TTC549 (cell line): ENCODE results near the gene CNTNAP1.

ENCODE experiments used
- FAIRE-seq: peaks from 2 replicates; lab custom pipeline; 2012; peaks lifted over from hg19 to GRCh38; lab: Jason Lieb, UNC

CNTNAP1 gene

DNA sequence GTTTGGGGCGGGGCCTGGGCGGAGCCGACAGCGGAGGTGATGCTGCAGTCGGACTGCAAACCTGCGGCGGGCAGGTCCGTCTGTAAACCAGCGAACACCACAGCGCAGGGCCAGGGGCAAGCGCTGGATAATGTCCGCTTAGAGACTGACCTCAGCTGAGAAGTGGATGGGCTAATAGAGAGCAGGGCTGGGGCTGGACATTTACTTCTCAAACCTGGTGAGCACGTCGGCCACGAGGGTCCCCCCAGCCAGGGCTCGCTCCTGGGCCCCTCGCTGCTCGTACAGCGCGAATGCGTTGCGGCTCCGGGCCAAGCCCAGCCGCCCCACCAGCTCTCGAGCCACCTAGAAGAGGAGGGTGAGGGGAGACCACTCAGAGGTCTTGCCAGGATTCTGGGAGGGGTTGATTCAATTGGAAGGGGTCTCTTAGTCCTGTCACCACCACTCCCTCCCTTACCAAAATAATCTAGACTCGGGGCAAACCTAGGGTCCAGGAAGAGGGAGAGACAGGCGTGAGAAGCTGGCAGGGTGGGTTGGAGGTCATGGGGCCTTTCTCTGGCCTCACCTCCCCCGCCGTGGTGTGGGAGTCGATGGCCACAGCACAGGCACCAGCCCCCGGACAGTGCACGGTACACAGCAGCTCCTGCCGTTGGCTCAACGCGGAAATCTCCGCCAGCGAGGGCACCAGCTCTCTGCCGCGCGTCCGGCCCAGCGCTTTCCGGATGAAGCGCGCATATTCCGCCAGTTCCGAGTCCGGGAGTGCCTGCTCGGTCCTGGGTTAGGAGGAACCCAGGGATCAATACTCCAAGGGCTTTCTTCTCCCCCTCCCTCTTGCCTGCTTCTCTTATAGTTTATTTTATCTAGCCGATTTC lies 11.3 kb upstream of the CNTNAP1 start:
- FAIRE-seq, result no peak

DNA sequence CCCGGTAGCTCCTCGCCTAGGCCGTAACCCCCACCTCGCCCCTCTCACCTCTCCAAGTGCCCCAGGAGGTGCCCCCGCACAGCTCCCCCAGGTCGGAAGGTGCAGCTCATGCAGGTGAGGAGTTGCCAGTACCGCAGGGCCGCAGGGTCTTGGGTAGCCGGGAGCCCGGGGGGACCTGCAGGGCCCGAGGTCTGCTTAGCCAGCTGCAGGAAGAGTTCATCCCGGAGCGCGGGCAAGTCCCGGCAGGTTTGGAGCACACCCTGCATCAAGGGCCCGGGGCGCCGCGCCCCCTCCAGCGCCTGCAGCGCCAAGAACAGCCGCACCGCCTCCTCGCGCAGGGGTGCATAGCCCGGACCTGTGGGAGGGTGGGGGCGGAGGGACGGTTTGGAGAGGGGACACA lies 10.3 kb upstream of the CNTNAP1 start:
- no peak for FAIRE-seq

DNA sequence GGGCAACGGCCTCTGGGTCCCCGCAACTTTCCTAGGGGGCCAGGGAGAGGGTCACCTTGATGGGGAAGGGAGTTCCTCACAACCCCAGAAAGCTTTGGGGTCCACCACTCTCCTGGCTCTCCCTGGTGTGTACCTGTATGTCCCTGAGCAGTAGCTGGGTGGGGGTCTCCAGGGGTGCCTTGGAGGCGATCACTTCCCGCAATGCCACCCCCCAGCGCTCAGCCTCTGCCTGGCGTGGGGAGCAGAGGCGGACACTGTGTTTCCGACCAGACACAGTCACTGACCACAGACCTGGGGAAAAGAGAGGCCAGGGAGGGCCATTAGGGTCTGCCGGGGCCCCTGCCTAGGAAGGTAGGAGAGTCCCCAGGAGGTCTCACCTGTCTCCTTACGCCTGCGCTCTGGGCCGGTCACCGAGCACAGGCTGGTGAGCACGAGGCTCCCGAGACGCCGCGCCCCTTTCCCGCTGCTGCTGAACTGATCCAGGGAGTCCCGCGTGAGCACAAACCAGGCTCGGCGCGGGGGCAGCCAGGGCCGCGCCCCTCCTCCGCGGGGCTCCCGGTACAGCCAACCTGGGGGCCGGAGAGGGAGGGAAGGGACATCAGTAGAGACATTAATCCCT lies 9.0 kb upstream of the CNTNAP1 start:
- no peak for FAIRE-seq

DNA sequence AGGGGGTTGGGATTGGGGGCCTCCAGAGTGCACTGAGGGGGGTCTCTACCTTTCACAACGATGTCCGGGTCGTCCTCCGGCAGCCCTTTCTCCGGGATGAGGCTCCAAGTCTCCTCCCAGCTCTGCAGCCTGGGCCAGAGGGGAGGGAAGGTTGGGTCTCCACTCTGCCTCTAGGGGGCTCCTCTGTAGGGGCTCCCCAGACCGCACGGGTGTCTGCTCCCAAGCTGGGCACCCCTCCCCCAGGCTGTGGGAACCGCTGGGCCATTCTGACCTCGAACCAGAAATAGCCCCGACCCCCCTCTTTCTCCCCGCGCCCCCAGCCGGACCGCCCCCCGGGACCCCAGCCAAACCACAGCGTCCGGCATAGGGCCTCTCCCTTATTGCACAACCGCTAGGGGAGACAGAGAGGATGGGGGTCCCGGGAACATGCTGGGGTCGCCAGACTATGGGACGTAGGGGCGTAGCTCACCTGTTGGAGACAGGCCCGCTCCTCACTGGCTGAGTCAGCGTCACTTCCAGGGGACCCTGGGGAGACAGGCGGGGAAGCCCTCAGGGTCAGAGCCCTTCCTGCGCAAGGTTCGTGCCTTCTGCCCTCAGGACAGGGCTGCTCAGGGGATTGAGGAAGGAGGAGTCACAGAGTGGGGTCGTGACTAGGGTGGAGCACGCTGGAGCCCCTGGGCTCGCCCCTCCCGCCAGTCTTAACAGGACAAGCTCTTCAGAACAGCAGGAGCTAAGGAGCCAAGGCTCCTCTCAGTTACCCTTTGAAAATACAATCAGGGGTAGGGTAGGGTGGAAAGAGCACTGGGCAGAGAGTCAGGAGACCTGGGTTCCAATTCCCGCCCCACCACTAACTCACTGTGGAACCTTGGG lies 8.2 kb upstream of the CNTNAP1 start:
- no peak for FAIRE-seq

DNA sequence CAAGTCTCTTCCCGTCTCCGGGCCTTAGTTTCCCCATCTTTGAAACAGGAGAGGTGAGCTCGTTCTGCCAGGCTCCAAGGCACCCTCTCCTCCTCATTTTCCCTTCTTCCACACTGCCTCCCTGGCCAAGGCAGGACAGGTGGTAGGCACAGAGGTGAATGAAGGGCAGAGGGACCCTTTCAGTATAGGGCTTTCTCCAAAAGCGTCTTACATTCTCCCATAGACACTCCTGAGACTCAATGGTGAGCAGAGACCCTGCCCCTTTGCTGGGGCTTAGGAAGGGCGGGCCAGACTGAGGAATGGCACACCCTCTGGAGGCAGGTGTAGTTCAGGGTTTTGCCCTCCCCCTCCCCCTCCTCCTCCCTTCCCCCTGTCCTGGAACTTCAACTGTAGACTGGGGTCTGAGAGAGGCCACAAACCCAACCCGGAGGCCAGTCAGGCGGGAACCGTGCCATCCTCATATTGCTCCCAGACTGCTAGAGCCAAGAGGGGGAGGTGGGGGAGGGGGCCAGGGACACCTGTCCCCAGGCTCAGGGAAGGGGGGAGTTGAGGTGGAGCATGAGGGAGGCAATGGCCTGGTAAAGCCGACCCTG lies 7.5 kb upstream of the CNTNAP1 start:
- no peak for FAIRE-seq

DNA sequence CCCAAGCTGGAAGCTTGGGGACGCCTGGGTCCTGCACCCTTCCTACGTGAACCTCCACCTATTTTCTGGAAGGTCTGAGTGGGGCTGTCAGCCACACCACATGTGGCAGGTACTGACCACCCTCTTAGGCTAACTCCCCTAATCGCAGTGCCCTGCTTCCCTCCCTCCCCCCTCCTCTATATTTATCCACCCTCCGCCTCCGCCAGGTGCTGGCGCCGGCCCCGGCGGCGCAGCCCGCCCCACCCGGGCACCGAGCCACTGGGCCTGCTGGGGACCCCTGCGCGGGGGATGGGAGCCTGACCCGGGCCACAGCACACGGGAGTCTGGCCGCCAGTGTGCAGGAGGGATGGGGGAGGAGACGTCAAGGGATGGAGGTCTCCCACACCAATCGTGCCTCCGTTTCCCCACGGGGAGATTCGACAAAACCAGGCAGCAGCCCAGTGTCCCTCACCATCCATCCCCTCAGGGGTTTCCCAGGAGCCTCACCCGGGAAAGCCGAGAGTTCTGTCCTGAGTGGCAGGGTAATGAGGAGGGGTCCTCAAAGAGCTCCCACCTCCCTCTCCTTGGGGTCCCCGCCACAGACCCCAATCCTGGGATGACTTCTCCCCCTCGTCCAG lies 6.9 kb upstream of the CNTNAP1 start:
- FAIRE-seq, result no peak

DNA sequence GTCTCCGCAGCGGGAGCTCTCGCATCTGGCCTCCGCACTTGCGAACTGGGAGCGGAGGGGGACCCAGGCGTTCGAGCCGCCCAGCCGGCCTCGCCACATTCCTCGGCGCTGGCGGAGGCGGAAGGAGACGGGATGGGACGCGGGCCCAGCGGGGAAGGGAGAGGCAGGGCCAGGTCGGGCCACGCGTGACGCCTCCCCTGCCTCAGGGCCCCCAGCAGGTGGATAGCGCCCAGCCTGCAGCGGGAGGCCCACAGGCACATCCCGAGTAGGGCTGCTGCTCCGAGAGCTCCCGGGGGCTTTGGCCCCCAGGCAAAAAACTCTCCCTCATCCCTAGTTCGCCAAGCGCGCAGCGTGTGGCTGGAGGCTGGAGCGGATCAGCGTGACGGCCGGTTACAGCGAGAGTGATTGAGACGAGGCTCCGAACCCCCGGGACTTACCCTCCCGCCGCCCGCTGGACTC lies 6.3 kb upstream of the CNTNAP1 start:
- FAIRE-seq, result no peak

DNA sequence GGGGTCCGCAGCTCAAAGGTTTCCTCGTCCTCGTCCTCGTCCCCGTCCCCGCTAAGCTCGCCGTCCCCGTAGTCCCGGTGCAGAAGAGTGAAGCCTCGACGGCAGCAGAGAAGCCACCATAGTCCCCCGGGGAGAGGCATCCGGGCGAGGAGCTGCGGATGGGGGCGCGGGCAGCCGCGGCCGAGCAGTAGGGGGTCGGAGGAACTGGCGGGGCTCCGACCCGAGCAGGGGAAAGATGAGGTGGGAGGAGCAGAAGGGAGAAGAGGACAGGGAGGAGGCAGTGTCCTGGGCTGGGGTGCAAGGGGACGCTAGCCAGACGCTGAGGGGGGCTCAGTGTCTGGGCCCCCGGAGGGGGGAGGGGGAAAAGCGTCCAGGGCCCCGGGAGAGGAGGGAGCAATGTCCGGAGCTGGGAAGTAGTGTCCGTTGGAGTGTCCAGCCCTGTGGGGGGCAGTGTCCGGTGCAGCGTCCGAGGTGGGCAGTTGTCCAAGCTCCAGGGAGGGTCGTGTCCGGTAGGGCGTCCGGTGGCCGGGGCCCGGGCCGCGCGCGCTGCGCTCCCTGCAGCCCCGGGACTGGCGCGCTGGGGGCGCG lies 5.8 kb upstream of the CNTNAP1 start, which contains the start of gene PLEKHH3:
Gene PLEKHH3 (minus strand): TSS at position 571 of the 588 bp plus-strand sequence. CDS start 431 bp downstream, at position 140.
- FAIRE-seq, result no peak

DNA sequence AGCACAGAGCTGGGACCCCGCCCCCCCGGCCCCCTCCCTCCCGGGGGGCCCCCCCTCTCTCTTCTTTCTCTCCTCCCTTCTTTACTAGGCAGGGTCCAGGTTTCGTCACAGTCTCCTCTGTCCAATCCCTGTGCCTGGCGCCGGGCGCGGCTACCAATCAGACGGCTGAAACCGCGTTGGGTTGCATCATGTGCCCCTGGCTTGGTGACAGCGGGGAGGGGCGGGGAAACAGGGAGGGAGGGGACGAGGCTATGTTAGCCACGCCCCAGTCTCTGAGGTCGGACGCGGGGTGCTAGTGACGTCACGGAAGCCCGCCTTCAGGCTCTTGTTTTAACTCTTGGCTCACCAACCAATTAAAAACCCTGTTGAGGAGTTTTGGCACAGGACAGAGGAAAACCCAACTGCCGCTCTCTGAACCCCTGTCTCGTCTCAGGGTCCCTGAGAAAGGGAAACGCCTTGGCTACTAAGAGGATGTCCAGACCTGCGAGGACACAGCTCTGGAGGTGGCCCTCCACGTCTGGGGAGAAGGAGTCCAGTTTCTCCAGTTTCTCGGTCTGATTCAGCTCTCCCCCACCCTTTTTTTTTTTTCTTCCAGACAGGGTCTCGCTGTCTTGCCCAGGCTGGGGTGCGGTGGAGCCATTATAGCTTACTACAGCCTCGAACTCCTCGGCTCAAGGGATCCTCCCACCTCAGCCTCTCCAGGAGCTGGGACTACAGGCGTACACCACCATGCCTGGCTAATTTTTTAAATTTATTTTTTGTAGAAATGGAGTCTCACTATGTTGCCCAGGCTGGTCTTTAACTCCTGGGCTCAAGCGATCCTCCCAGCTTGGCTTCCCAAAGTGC lies 5.1 kb upstream of the CNTNAP1 start:
- peak; percentile 87 for FAIRE-seq

DNA sequence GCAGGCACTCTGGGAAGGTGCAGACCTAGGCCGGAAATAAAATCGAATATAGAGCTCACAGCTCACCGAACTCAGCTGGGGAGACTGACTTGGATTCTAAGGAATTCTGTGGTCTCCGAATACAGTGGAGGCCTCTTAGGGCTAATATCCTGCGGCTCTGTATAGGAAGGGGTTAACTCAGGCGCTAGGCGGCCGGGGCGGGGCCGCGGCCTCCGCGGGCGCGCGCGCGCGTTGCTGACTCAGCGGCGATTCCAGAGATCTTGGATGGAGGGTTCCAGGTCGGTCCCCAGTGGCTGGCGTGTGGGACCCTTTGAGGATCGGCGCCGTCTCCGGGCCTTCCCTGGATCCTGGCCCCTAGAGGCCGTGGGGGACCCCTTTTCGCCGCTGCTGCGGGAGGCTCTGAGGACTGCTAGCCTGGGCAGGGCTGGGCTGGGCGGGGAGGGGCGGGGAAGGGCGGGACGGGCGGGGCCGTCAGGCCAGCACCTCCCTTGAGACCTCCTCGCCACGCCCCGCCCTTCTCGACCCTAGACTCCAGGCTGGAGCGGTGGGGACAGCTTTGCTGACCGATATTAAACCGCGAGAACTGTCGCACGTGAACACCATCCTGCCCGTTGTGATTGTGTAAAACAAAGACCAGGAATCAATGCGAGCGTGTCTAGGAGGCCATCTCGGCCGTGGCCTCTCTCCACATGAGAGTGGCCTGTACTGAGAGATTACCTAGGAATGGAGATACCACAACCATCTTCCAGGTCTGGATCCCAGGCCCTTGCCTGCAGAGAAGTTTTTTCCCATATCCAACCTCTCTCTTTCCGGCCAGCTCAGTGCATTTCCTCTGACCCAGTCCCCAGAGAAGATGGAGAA lies 4.2 kb upstream of the CNTNAP1 start:
- FAIRE-seq, result no peak

DNA sequence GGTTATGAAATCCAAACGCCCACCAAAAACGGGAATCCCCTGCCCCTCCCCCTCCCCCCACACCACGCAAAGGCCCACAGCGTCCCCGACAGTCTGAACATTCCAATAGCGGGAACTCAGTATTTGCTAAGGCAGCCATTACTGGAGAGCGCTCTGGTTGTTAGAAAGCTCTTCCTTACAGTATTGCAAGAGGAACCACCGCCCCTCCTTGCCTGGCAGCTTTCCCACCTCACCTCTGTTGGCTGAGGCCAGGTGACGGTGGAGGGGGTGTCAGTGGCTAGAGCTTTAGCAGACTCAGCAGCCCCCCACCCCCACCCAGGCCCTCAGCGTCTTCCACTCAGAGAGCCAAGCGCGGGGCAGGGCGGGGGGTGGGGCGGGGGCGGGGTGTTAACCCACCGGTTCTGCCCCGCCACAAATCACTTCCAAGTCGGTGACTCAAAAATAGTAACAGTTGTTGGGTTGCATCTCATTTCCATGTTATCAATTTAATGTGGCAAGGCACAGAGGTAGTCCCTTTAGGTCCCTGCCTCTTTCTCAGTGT lies 3.3 kb upstream of the CNTNAP1 start:
- FAIRE-seq, result no peak

DNA sequence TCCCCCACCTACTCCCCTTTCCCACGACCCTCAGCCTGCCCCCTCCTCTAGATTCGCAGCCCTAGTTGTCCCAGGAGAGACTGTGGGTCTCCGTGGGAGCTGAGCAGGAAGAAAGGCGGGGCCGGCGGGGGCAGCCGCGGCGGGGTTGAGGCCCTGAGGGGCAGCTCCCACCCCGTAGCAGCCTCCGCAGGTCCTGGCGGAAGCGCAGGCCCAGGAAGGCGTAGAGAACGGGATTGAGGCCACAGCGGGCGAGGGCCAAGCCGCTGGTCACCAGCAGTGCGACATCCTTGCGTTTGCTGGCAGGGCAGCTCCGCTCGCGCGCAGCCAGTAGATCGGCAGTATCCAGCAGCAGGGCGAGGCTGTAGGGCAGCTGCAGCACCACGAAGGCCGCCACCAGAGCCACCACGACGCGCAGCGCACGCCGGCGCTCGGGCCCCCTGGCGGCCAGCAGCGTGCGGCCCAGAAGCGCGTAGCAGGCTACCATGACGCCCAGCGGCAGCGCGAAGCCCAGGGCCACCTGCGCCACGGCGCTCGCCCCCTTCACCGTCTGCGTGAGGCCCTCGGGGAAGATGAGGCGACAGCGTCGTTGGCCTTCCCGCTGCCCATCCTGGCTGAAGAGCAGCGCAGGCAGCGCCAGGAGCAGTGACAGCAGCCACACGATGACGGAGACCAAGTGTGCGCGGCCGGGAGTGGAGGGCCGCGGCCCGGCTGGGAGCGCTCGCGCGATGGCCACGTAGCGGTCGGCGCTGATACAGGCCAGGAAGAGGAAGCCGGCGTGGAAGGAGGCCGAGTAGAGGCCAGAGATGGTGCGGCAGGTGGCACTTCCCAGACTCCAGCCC lies 2.6 kb upstream of the CNTNAP1 start:
- FAIRE-seq, result no peak

DNA sequence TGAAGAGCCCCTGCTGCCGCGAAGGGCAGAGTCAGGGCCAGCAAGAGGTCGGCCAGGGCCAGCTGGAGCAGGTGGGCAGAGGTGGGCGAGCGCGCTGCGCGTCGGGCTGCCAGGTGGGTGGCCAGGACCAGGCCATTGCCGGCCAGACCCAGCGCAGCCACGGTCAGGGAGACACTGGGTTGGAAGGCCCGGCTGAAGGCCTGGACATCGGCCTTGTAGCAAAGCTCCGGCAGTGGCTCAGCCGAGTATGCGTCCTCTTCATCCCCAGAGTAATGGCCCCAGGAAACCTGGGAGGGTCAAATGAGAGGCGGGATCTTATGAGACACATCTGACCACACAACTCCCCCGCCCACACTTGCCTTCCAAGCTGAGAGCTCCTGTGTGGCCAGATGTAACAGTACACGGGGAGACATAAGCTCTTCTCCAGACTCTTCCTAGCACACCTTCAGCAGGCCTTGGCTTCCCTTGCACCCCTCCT lies 2.0 kb upstream of the CNTNAP1 start:
- no peak for FAIRE-seq

DNA sequence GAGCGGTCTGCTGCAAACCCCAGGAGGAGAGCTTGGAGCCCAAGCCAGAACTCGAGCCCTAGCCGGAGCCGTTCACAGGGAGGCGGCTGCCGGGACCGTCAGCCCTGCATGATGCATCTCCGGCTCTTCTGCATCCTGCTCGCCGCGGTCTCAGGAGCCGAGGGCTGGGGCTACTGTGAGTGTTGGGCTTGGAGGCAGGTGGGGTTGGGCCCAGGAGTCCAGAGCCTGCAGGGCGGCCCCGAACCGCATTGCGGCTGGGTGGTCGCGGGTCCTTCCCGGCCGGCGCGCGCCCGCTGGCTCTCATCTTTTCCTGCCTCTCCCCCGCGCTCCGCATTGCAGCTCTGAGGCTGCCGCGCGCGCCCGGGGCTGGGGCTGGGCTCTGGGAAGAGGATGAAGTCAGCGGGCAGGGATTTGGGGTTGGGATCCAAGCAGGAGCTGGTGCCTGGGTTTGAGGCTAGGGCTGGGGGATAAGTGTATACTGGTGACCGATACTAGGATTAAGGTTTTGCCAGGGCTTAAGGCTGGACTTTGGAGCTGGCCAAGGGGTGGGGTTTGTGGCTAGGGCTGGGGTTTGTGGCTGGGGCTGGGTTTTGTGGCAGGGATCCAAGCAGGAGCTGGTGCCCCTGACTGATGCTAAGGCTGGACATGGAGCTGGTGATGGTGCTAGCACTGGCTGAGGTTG lies 532 bp downstream of the CNTNAP1 start:
- FAIRE-seq, result no peak

DNA sequence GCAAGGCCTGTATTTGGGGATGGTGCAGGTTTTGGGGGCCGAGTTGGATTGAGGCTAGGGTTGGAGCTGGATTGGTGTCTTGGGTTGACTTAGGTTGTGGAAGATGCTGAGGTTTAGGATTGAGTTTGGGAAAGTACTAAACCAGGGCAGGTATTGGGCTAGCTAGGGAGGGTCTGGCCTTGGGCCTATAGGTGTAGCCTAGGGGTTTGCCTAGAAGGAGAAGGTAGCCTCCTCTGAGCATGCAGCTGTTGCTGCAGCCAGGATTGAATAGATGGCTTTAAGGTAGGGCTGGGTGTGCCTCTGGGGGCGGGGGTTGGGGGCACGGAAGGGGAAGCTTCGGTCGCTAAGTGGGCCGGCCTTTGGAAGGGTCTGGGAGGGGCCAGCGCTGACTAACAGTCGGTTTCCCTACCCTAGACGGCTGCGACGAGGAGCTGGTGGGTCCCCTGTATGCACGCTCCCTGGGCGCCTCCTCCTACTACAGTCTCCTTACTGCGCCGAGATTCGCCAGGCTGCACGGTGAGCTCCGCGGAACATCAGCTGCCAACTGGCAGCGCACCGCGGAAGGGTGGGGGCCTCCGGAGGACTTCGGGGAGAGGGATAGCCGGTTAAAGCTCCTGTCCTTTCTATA lies 1.2 kb downstream of the CNTNAP1 start:
- no peak for FAIRE-seq

DNA sequence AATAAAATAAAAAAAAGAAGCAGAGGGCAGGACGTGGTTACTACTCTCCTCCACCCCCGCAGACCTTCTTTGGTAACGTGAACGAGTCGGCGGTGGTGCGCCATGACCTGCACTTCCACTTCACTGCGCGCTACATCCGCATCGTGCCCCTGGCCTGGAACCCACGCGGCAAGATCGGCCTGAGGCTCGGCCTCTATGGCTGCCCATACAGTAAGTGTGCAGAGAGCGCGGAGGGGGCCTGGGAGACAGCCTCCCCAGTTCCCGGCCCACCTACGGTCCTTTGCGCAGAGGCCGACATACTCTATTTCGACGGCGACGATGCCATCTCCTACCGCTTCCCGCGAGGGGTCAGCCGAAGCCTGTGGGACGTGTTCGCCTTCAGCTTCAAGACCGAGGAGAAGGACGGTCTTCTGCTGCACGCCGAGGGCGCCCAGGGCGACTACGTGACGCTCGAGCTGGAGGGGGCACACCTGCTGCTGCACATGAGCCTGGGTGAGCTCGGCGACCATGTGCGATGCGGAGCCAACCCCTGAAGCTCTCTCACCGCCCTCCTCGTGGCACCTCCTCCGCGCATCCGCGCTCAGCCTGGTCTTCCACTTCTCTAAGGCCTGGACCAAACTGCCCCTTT lies 2.7 kb downstream of the CNTNAP1 start:
- no peak for FAIRE-seq

DNA sequence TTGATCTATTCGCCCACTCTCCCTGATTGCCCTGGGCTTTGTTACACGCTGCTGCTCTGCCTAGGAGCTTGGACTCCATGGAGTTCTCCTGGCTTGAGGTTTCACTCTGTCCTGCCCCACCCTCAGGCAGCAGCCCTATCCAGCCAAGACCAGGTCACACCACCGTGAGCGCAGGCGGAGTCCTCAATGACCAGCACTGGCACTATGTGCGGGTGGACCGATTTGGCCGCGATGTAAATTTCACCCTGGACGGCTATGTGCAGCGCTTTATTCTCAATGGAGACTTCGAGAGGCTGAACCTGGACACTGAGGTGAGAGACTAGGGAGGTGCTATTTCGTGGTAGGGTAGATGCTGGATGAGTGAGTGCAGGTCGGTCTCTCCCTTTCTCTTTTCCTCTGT lies 3.5 kb downstream of the CNTNAP1 start:
- FAIRE-seq, result no peak
